AML-193 (cell line): ENCODE data around the gene ZFP28.

Source experiments
- DNase-seq, 2 experiments: peaks; one replicate each; lab custom pipeline; 2025; lab: John Stamatoyannopoulos, UW

Gene ZFP28

GRCh38 chr19:56596676-56597075 is 57.9 kb downstream of the ZFP28 start:
- no peak for DNase-seq

DNA sequence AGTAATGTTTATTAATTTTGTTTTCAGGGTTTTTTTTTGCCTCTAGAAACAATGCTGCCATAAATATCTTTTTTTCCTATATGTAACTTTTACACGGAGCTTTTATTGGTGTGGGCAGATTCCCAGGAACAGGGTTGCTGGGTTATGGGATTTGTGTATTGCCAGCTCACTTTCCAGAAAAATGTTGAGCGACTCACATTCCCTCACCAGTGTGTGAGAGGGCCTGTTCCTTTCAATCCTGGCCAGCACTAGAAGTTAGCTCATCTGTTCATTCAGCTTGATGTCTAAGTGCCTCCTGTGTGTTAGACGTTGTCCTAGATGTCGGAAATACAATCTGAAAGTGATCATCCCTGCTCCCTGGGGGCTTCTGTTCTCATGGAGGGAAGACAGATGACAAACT is 58.9 kb downstream of the ZFP28 start:
- no peak for DNase-seq

DNA sequence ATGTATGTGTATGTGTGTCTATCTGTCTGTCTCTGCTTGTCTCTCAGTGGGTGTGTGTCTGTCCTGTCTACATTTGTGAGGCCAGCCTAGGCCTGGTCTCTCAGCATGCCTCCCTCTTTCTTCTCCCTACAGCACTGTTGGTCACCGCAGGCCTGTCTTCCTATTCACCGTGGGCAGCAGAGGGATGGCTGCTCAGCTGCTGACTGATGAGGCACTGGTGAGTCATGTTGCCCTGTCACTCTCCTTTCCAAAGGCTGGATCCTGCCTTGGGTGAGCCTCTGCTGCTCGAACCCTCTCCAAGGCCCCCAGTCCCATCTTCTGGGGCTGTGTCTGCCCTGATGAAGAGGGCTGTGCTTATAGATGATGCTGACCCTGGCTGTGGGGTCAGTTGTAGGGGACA is 62.6 kb downstream of the ZFP28 start:
- no peak for DNase-seq

GRCh38 chr19:56603829-56604228 is 65.1 kb downstream of the ZFP28 start:
- DNase-seq: no peak
